ENCODE results near the gene CLMP.

CLMP gene

DNA sequence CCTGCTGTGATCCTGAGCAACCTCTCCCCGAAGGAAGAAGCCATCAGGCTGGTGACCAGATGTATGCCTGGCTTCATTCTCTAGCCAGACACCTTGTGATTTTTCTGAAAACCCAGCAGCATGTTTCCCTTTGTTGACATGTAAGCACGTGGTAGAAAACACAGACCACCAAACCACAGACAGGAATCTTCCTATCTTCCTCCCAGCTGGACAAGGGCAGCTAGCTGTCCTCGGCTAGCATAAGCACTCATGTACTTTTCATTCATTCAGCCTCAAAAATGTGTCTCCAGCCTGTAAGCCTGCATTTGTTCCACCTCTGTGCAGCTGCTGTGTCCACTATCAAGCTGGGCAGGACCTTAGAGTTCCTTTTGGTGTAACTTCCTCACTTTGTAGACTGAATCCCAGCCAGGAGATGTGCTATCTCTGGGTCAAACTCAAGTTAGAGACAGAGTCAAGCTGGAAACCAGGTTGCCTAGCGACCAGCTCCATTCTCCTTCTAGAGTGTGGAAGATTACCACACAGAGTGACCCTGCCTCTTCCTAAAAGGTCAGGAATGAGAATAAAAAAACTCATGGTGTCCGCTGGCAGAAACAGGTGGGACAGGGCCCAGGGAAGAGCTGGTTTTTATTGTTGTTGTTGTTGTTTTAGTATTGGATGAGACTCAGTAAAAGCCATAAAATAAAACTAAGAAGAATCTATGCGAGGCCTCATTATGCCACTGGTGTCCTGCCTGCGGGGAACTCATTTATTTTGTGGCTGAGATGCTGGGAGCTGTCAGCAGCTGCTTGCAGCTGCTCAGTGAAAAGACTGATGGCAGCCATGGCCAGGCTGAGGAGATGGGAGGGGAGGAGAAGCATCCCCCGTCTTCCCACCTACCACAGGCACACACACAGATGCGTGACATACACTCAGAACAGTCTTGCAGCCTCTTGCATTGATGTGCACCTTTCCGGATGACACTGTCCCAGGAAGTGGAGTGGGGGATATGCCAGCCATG, 7.4 kb upstream of the CLMP start:
- no peak for DNase-seq (ENCODE audit: low read depth)
- no peak overlapping the region for H3K4me3 ChIP-seq (ENCODE audit: low read depth, low read length)
- TF ChIP-seq, protein P1, sequence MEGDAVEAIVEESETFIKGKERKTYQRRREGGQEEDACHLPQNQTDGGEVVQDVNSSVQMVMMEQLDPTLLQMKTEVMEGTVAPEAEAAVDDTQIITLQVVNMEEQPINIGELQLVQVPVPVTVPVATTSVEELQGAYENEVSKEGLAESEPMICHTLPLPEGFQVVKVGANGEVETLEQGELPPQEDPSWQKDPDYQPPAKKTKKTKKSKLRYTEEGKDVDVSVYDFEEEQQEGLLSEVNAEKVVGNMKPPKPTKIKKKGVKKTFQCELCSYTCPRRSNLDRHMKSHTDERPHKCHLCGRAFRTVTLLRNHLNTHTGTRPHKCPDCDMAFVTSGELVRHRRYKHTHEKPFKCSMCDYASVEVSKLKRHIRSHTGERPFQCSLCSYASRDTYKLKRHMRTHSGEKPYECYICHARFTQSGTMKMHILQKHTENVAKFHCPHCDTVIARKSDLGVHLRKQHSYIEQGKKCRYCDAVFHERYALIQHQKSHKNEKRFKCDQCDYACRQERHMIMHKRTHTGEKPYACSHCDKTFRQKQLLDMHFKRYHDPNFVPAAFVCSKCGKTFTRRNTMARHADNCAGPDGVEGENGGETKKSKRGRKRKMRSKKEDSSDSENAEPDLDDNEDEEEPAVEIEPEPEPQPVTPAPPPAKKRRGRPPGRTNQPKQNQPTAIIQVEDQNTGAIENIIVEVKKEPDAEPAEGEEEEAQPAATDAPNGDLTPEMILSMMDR (IDR thresholded peaks at IDR 0.05; ENCODE audit: insufficient read depth, low read depth, low read length, missing control alignments), result no peak

DNA sequence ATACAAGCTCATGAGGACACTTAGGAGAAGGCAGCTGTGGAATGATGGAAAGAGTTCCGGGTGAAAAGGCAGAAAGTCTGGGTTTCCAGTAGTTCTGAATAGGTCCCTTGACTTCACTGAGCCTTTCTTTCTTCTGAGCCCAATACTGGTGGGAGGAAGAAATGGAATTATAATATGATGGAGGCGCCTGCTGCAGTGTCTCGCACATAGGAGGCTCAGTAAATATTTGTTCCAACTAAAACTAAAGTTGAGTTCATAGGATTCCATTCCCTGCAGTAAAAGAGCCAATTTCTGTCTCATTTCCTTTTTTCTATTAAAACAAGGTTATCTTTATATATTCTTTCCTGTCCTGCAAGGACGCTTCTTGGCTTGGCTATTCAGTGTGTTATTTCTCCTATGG, 5.2 kb upstream of the CLMP start:
- TF ChIP-seq, protein P1 (IDR thresholded peaks at IDR 0.05; ENCODE audit: insufficient read depth, low read depth, low read length, missing control alignments), result no peak
- no peak overlapping the region for H3K4me3 ChIP-seq (ENCODE audit: low read depth, low read length)
- DNase-seq (ENCODE audit: low read depth), result no peak

DNA sequence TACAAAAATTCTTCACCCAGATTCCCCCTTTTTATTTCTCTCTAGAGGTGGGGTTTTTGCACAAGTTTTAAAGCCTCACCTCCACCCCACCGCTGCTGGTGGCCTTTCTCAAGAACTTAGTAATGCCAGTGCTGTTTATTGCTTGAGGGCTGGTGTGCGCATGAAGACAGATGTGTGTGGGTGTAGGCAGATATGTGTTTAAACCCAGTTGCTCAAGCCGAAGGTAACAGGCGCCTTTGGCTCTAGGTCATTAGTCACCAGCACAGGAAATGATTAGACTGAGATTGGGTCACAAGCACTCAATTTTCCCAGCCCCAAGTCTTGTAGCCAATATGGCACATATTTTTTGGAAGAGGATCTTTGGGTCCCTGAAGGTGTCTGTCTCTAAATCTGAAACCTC, 2.7 kb upstream of the CLMP start:
- no peak overlapping the region for H3K4me3 ChIP-seq (ENCODE audit: low read depth, low read length)
- DNase-seq (ENCODE audit: low read depth), result no peak
- TF ChIP-seq, protein P1 (IDR thresholded peaks at IDR 0.05; ENCODE audit: insufficient read depth, low read depth, low read length, missing control alignments), result no peak

DNA sequence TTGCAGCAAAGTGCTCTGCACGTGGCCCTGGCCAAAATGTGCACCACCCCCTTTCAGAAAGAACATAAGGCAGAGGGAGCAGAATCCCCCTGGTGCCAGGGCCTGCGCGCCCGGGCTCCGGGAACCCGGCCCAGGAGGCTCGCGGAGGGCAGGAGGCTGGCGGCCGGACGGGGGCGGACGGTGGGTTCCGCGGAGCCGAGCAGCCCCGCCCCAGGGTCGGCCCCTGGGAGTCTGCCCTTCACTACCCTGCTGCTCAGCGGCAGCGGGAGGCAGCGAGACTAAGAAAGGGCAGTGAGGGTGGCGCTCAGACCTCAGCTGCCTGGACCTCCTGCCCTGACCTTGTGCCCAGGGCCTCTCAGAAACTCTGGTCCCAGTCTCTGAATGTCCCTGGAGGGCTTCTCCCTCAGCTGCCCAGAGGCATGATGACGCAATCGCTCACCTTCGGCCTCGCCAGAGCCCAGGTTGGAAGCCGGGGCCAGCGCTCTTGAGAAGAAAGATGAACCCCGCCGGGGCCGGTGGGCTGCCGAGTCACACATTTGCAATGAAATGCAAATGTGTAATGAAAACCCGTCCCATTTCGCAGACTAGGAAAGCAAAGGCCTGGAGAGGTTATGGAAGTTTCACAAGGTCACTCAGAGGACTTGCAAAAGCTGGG, 1.1 kb upstream of the CLMP start:
- TF ChIP-seq, protein P1 (IDR thresholded peaks at IDR 0.05; ENCODE audit: insufficient read depth, low read depth, low read length, missing control alignments), result no peak
- no peak overlapping the region for H3K4me3 ChIP-seq (ENCODE audit: low read depth, low read length)
- DNase-seq (ENCODE audit: low read depth), result no peak

DNA sequence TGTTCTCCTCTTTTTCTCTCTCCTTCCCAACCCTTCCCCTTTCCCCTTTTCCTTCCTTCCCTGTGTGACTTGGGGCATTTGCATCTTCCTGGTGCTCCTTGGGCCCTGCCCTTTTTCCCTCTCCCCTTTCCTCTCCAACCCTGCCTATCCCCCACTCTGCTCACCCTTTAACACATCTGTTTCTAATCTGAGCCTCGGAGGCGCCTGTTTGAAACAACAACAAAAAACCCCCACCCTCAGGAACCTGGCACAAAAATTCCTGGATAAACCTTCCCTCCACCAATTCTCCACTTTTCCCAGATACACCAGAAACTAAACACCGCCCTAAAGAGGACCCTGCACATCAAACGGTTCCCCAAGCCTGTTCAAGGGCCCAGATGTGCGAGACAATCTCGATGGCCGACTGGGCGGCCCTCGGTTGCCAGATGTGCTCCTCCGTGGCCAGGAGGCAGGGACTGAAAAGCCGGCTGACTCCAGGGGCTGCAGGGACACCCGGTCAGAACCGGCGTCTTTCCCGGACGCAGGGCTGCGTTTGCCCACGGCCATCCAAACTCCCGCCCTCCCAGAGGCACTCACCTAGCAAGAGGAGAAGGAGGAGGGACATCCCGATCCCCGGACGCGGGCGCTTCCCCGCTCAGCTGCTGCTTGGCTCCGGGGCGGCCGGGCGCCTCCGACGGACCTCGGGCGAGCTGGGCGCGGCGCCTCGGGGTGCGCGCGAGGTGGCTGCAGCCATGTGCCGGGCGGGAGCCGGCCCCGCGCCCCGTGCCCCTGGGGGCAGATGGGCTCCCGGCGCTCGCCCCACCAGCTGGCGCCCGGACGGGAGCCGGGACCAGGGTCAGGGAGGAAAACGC, 486 bp downstream of the CLMP start:
- DNase-seq (ENCODE audit: low read depth), result no peak
- TF ChIP-seq, protein P1 (IDR thresholded peaks at IDR 0.05; ENCODE audit: insufficient read depth, low read depth, low read length, missing control alignments), result no peak
- H3K4me3 ChIP-seq (ENCODE audit: low read depth, low read length), result no peak overlapping the region

DNA sequence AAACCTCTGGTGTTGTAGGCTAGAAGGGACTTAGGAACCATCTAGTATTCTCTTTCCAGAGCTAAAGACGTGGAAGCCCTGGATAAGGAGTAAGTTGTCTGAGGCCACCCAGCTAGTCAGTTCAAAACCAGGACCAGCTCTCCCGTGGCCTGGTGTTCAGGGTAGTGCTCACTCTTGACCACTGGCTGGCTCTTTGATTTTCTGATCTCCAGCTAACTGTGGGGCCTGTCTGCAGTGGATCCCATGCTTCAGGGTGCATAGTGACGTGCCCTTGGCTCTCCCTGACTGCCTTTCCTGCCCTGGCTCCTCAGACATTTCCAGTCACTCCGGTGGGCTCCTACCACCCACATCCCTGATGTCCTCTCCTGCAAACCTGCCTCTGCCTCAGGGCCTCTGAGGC, 1.3 kb downstream of the CLMP start:
- TF ChIP-seq, protein P1 (IDR thresholded peaks at IDR 0.05; ENCODE audit: insufficient read depth, low read depth, low read length, missing control alignments), result no peak
- DNase-seq (ENCODE audit: low read depth), result no peak
- no peak overlapping the region for H3K4me3 ChIP-seq (ENCODE audit: low read depth, low read length)
